ENCODE data around the gene ZNF618. TPM values are rescaled to one million over a fixed set of nuclear protein-coding genes. Genes with fewer than 3 reads are reported as not detected.

Gene ZNF618
- total RNA-seq, 8 experiments from 2014 or later: 3.4 to 41.6 (median 20.4) TPM

DNA sequence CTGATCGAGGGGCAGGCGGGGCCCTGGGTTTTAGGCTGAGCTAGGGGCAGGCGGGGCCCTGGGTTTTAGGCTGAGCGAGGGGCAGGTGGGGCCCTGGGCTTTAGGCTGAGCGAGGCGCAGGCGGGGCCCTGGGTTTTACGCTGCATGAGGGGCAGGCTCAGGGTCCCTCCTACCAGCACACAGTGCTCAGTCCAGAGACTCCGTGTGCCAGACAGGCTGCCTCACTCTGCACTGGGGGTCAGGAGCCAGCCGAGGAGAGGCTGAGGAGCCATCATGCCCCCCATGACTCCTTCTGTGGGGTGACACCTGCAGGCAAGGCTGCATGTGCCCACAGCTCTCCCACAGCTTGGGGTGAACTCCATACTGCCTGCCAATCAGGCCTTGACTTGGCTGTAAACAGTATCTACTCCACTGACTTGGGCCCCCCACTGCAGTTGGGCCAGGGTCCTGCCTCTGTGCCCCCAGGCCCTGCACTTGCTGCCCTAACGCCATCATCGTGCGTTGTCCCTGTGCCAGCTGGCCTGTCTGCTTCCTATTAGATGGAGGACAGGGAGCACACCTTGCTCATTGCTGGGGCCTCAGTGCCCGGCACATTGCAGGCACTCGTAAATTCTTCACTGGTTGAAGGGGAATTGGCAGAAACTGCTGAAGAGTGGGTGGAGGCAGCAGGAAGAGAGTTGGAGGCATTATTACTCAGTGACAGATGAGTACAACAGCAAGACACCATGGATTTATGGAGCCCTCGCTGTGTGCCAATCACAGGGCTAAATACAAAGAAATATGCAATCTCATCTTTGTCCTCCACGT, 123.3 kb downstream of the ZNF618 start:
- WGBS, 10 experiments: 80 to 100% (median 100%) methylated on average over 1 to 2 of the region's 17 CpGs; no CpG with 5 or more reads in 7 of the 10 experiments
- in situ Hi-C loops (cut with MboI; ENCODE audit: low pct_unique_long_range_greater_than_20kb in 2 of 9, low sequenced_read_pairs in 9 of 9, unreplicated experiment in 9 of 9): no loop called here
- H3K4me3 ChIP-seq: no peak overlapping the region
- no peak overlapping the region for H3K27ac ChIP-seq
- ATAC-seq (replicated peaks in 6 of 8): peak in 7 of 8 experiments; percentile 5 to 60 (median 33)
- no peaks in the 10 kb centered on the region for H3K4me1 ChIP-seq (replicated peaks in 1 of 2)

DNA sequence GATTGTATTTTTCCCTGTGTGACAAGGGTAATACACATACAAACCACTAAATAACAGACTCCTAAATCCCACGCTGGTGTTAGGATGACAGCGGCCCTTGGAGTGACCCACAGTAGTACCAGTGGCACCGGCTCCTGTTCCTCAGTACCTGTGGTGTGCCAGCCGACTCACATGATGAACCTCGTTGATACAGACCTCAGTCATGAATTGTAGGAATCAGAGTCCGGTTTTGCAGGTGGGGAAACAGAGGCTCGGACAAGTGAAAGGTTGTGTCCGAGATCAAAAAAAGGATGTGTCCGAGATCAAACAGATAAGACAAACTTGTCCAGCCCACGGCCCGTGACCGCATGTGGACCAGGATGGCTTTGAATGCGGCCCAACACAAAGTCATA, 124.0 kb downstream of the ZNF618 start:
- Histone ChIP-seq H3K4me3 (no peak overlapping the region), H3K27ac (no peak overlapping the region), H3K4me1 (replicated peaks in 1 of 2) (no peaks in the 10 kb centered on the region)
- 75 to 100% (median 90%) methylated on average over 4 to 11 of the region's 13 CpGs; no CpG with 5 or more reads in 3 of the 10 experiments for WGBS, 10 experiments
- peak in 1 of 8 experiments; percentile 10 for ATAC-seq (replicated peaks in 6 of 8)
- in situ Hi-C loops (cut with MboI; ENCODE audit: low pct_unique_long_range_greater_than_20kb in 2 of 9, low sequenced_read_pairs in 9 of 9, unreplicated experiment in 9 of 9): no loop called here

DNA sequence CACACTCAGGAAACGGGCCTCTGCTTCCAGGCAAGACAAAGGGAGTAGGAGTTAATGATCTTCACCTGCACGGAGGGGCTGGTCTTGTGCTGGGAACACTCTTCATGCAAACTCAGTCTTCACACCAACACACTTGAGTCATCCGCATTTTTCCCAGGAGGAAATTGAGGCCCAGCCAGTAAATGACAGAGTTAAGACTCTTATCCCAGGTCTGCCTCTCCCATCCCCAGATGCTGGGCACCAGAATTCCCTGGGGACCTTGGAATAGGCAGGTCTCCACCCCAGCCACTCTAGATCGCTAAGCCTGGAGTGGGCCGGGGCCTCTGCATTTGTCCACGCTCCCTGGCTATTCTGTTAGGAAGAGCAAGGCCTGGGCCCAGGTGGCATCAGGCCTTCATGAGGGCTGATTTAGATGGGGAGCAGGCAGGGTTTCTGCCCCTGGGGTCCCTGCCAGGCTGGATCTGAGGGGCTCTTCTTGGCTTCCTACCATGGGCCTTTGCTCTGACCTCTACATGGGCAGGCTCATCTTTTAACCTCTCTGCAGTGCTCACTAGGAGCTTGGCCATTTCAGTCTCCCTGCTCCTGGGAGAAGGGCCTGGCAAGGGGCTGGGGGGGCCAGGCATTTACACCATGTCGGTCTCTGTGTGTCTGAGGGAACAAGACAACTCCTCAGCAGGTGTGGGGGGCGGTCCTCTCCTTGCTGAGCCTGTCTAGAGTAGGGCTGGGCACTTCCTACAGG, 124.7 kb downstream of the ZNF618 start:
- WGBS, 10 experiments: 72 to 100% (median 90%) methylated on average over 2 to 5 of the region's 8 CpGs; no CpG with 5 or more reads in 3 of the 10 experiments
- Histone ChIP-seq H3K4me1 (replicated peaks in 1 of 2) (no peaks in the 10 kb centered on the region), H3K27ac (no peak overlapping the region), H3K4me3 (no peak overlapping the region)
- in situ Hi-C loops (cut with MboI; ENCODE audit: low pct_unique_long_range_greater_than_20kb in 2 of 9, low sequenced_read_pairs in 9 of 9, unreplicated experiment in 9 of 9): no loop called here
- peak in 2 of 8 experiments; percentile 24 to 42 for ATAC-seq (replicated peaks in 6 of 8)

DNA sequence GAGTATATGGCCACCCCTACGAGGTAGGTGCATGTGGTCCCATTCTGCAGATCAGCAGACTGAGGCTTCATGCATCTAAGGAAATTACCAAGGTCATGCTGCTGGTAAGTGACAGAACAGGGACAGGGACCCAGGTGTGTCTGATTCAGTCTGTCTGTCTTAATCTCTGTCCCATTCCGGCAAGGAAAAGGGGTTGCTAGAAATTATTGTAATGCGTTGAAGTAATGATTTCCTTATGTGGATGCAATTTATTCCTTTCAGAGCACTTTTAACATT, 125.2 kb downstream of the ZNF618 start:
- in situ Hi-C loops (cut with MboI; ENCODE audit: low pct_unique_long_range_greater_than_20kb in 2 of 9, low sequenced_read_pairs in 9 of 9, unreplicated experiment in 9 of 9): no loop called here
- no peak for ATAC-seq (replicated peaks in 6 of 8)
- H3K4me1 ChIP-seq (replicated peaks in 1 of 2): no peaks in the 10 kb centered on the region
- H3K27ac ChIP-seq: no peak overlapping the region
- 0 to 100% (median 59%) methylated on average over 1 to 3 of the region's 3 CpGs; no CpG with 5 or more reads in 2 of the 10 experiments for WGBS, 10 experiments
- H3K4me3 ChIP-seq: no peak overlapping the region

DNA sequence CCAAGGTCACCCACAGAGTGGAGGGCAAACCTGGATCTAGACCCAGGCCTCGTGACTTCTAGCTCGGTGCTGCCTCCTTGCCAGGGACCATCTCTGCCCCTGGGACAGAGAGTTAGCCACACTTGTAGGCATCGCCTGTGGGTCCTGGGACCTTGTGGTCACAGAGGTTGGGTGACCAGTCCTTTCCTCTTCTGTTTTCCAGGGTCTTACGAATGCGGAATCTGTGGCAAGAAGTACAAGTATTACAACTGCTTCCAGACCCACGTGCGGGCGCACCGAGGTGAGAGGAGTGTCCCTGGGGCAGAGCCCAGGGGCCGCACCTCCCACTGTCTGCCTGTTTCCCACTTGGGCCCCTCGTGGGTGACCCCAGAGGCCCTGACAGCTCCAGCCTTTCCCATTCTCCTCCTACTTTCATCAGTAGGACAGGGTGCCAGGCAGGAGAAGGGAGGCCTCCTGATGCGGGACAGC, 125.7 kb downstream of the ZNF618 start:
- Histone ChIP-seq H3K27ac (no peak overlapping the region), H3K4me3 (no peak overlapping the region), H3K4me1 (replicated peaks in 1 of 2) (no peaks in the 10 kb centered on the region)
- WGBS, 10 experiments: 70 to 100% (median 87%) methylated on average over 1 to 3 of the region's 12 CpGs; no CpG with 5 or more reads in 4 of the 10 experiments
- ATAC-seq (replicated peaks in 6 of 8): no peak
- in situ Hi-C loops (cut with MboI; ENCODE audit: low pct_unique_long_range_greater_than_20kb in 2 of 9, low sequenced_read_pairs in 9 of 9, unreplicated experiment in 9 of 9): no loop called here

DNA sequence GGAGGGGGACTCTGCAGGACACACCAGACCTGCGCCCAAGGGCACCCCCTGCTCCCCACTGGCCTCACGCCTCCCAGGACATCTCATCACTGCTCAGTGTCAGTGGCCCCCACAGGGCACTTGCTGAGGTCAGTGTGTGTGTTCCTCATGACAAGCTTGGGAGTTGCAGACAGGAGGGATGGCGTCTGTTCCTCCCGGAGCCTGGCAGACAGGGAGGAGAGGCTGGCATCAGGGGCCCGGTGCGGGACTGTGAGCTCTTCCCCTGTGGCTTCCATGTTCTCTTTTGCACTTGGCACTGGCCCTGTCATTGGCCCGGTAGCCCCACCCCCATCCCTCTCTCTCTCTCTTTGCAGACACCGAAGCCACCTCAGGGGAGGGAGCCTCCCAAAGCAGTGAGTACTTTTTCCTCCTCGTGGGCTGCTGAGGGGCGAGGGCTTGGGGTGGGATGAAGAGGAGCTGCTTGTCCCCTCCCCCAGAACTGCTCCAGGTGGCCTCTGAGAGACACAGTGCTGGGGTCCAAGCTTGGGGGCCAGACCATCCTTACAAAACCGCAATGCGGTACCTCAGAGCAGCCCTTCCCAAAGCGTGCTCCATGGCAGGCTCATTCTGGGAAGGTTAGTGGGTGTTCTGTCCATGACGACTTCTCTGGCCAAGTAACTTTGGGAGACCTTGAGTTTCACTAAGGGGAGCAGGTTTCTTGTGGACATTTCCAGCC, 126.3 kb downstream of the ZNF618 start:
- Histone ChIP-seq H3K4me1 (replicated peaks in 1 of 2) (no peaks in the 10 kb centered on the region), H3K27ac (no peak overlapping the region), H3K4me3 (no peak overlapping the region)
- in situ Hi-C loops (cut with MboI; ENCODE audit: low pct_unique_long_range_greater_than_20kb in 2 of 9, low sequenced_read_pairs in 9 of 9, unreplicated experiment in 9 of 9): no loop called here
- WGBS, 10 experiments: 71 to 100% (median 94%) methylated on average over 2 to 4 of the region's 14 CpGs; no CpG with 5 or more reads in 7 of the 10 experiments
- ATAC-seq (replicated peaks in 6 of 8): no peak

DNA sequence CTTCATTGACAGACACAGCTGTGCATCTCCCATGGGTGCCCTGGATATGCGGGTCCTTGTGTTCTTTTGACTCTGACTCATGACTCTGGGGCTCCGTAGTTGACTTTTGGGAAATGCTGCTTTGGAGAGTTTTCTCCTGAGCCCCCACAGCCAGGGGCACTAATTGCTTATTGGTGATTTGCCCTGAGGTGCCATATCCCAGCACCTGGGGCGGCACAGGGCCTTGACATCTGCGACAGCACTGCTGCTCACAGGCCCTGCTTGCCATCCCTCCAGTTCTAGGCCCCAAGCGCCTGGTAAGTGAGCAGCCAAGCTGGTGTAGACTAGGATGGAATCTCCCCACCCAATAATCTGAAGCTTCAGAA, 126.9 kb downstream of the ZNF618 start:
- H3K27ac ChIP-seq: no peak overlapping the region
- in situ Hi-C loops (cut with MboI; ENCODE audit: low pct_unique_long_range_greater_than_20kb in 2 of 9, low sequenced_read_pairs in 9 of 9, unreplicated experiment in 9 of 9): no loop called here
- H3K4me1 ChIP-seq (replicated peaks in 1 of 2): no peaks in the 10 kb centered on the region
- no peak for ATAC-seq (replicated peaks in 6 of 8)
- WGBS, 10 experiments: 90 to 100% (median 100%) methylated on average over 1 to 2 of the region's 5 CpGs; no CpG with 5 or more reads in 7 of the 10 experiments
- H3K4me3 ChIP-seq: no peak overlapping the region

DNA sequence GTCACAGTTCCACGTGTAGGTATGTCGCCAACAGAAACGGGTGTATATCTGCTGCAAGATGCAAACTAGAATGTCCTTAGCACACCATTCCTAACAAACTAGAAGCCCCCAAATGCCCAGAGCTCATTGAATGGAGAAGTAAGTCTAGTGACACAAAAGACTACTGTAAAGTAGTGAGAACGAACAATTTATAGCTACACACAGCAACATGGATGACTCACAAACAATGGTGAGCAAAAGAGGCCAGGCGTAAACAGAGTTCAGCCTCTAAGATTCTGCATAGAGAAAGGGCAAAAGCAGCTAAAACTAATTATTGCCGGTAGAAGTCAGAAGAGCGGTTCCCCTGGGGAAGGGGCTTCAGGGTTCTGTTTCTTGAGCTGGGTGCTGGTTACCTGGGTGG, 127.2 kb downstream of the ZNF618 start:
- no peaks in the 10 kb centered on the region for H3K4me1 ChIP-seq (replicated peaks in 1 of 2)
- peak in 3 of 8 experiments; percentile 32 to 55 (median 36) for ATAC-seq (replicated peaks in 6 of 8)
- no peak overlapping the region for H3K27ac ChIP-seq
- in situ Hi-C loops (cut with MboI; ENCODE audit: low pct_unique_long_range_greater_than_20kb in 2 of 9, low sequenced_read_pairs in 9 of 9, unreplicated experiment in 9 of 9): no loop called here
- H3K4me3 ChIP-seq: no peak overlapping the region
- WGBS, 10 experiments: 33 to 100% (median 86%) methylated on average over 1 to 6 of the region's 7 CpGs; no CpG with 5 or more reads in 1 of the 10 experiments

DNA sequence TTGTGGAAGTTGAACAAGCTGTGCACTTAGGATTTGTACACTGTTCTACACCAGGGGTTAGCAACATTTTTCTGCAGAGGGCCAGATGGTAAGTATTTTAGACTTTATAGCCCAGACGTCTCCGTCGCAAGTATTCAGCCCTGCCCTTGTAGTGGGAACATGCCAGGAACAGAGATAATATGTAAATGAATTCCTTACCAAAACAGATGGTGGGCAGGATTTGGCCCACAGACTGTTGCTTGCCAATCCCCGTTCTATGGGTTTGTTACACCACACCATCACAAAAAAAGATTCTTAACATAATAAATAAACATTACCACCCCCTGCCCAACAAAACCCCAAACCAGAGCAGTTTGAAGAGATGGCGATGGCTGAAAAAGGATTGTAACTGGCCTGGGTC, 127.6 kb downstream of the ZNF618 start:
- 60 to 100% (median 92%) methylated on average over 1 to 4 of the region's 5 CpGs; no CpG with 5 or more reads in 5 of the 10 experiments for WGBS, 10 experiments
- no peak overlapping the region for H3K27ac ChIP-seq

DNA sequence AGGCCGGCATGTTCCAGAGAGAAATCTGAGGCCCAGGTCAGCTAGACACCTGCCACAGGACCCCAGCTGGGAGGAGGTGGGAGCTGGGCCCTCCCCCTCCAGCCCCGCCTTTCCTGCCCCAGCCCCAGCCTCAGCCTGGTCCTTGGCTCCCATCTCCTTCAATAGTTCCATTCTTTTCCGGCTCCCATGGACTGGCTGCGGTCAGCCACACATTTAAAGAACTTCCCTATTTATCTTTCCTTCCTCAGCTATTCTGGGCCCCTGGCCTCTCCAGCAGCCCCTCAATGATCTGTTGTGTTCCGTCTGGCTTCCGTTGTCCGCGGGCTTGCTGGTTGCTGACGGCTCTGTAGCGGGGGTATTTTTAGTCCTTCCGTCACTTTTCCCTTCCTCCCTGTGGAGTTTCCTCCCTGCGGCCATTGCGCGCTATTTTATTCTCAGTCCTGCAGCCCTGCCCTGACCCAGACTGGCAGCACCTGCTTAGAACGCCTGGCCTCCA, 128.2 kb downstream of the ZNF618 start:
- H3K4me1 ChIP-seq (replicated peaks in 1 of 2): no peaks in the 10 kb centered on the region
- no peak for ATAC-seq (replicated peaks in 6 of 8)
- WGBS, 10 experiments: 88 to 100% (median 96%) methylated on average over 1 to 12 of the region's 15 CpGs; no CpG with 5 or more reads in 3 of the 10 experiments
- H3K4me3 ChIP-seq: no peak overlapping the region
- in situ Hi-C loops (cut with MboI; ENCODE audit: low pct_unique_long_range_greater_than_20kb in 2 of 9, low sequenced_read_pairs in 9 of 9, unreplicated experiment in 9 of 9): no loop called here
- no peak overlapping the region for H3K27ac ChIP-seq

More for the DNA sequence above, 127.6 kb downstream of the ZNF618 start:
- peak in 3 of 8 experiments; percentile 7 to 64 (median 45) for ATAC-seq (replicated peaks in 6 of 8)
- H3K4me1 ChIP-seq (replicated peaks in 1 of 2): no peaks in the 10 kb centered on the region
- in situ Hi-C loops (cut with MboI; ENCODE audit: low pct_unique_long_range_greater_than_20kb in 2 of 9, low sequenced_read_pairs in 9 of 9, unreplicated experiment in 9 of 9): no loop called here
- H3K4me3 ChIP-seq: no peak overlapping the region

DNA sequence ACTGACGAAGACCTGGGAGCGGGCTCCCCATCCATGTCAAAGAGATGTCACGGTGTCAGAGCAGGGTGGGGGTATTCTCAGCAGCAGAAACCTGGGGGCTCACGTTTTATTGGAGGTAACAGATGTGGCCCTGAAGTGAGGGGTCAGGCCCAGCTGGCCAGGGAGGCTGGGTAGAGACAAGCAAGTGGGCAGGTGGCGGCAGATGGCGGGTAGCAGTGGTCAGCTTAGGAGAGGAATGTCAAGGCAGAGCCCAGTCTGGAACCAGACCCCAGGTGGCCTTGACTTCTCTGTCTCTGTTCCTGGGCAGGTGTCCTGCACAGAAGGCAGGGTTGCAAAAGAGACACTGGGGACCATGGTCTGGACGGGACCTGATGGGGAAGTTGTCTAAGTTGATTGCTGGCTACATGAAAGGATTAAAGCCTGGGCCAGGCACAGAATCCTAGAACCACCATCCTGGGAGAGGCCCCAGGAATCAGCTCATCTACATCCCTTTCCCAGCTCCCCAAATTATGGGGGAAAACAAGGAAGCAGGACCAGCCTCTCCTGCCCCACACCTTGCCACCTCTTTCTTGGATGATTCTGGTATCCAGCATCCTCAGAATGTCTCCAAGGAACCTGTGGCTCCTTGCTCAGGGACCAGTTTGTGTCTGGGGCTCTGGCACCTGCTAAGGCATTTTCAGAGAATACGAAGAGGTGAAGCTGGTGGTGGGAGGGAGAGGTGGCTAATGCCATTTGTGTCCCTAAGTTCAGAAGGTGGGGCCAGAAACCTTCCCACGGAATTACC, 129.5 kb downstream of the ZNF618 start:
- Histone ChIP-seq H3K27ac (no peak overlapping the region), H3K4me3 (no peak overlapping the region), H3K4me1 (replicated peaks in 1 of 2) (no peaks in the 10 kb centered on the region)
- in situ Hi-C loops (cut with MboI; ENCODE audit: low pct_unique_long_range_greater_than_20kb in 2 of 9, low sequenced_read_pairs in 9 of 9, unreplicated experiment in 9 of 9): no loop called here
- WGBS, 10 experiments: 76 to 100% (median 100%) methylated on average over 1 to 8 of the region's 9 CpGs; no CpG with 5 or more reads in 4 of the 10 experiments
- no peak for ATAC-seq (replicated peaks in 6 of 8)

DNA sequence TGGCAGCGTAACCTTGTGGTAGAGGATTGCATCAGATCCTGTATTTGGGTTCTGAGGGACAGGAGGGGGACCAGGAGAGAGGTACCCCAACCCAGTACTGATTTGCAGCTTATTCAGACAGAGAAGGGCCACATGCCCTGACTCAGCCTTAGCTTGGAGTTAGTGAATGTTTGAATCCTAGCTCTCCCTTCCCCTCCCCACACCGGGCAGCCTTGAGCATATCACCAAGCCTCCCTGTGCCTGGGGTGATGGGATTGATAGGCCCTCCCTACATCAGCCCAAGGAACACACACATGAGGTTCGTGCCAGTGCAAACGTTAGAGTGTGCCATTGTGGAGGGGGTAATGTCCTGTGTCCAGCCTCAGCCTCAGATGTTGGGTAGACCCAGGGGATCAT, 130.0 kb downstream of the ZNF618 start:
- no peak for ATAC-seq (replicated peaks in 6 of 8)
- 80 to 100% (median 94%) methylated on average over 1 to 2 of the region's 4 CpGs; no CpG with 5 or more reads in 7 of the 10 experiments for whole genome bisulfite sequencing, 10 experiments
- no peak overlapping the region for H3K27ac ChIP-seq

More for the DNA sequence above, 130.0 kb downstream of the ZNF618 start:
- H3K4me3 ChIP-seq: no peak overlapping the region
- H3K4me1 ChIP-seq (replicated peaks in 1 of 2): no peaks in the 10 kb centered on the region
- in situ Hi-C loops (cut with MboI; ENCODE audit: low pct_unique_long_range_greater_than_20kb in 2 of 9, low sequenced_read_pairs in 9 of 9, unreplicated experiment in 9 of 9): no loop called here

All from motor neuron (in vitro differentiated cells).